ENCODE data around the gene OR13G1.

OR13G1 gene

GRCh38 chr1:247656221-247656875 lies 23.2 kb downstream of the OR13G1 start:
- TF ChIP-seq ISL1 (CRISPR knock-in tag; IDR thresholded peaks at IDR 0.05): no peak
- TF ChIP-seq GLIS3 (CRISPR knock-in tag; IDR thresholded peaks at IDR 0.05): no peak
- no peak for TF ChIP-seq ZNF70 (CRISPR knock-in tag; IDR thresholded peaks at IDR 0.05)
- TF ChIP-seq ZC3H10 (CRISPR knock-in tag; IDR thresholded peaks at IDR 0.05): no peak
- TF ChIP-seq ZNF8 (CRISPR knock-in tag; IDR thresholded peaks at IDR 0.05): no peak
- TF ChIP-seq, protein P1, sequence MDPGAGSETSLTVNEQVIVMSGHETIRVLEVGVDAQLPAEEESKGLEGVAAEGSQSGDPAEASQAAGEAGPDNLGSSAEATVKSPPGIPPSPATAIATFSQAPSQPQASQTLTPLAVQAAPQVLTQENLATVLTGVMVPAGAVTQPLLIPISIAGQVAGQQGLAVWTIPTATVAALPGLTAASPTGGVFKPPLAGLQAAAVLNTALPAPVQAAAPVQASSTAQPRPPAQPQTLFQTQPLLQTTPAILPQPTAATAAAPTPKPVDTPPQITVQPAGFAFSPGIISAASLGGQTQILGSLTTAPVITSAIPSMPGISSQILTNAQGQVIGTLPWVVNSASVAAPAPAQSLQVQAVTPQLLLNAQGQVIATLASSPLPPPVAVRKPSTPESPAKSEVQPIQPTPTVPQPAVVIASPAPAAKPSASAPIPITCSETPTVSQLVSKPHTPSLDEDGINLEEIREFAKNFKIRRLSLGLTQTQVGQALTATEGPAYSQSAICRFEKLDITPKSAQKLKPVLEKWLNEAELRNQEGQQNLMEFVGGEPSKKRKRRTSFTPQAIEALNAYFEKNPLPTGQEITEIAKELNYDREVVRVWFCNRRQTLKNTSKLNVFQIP (CRISPR knock-in tag; IDR thresholded peaks at IDR 0.05; ENCODE audit: borderline replicate concordance, low read depth): no peak
- TF ChIP-seq ARNTL (CRISPR knock-in tag; IDR thresholded peaks at IDR 0.05; ENCODE audit: borderline replicate concordance, low read depth): no peak
- TF ChIP-seq, protein P2, sequence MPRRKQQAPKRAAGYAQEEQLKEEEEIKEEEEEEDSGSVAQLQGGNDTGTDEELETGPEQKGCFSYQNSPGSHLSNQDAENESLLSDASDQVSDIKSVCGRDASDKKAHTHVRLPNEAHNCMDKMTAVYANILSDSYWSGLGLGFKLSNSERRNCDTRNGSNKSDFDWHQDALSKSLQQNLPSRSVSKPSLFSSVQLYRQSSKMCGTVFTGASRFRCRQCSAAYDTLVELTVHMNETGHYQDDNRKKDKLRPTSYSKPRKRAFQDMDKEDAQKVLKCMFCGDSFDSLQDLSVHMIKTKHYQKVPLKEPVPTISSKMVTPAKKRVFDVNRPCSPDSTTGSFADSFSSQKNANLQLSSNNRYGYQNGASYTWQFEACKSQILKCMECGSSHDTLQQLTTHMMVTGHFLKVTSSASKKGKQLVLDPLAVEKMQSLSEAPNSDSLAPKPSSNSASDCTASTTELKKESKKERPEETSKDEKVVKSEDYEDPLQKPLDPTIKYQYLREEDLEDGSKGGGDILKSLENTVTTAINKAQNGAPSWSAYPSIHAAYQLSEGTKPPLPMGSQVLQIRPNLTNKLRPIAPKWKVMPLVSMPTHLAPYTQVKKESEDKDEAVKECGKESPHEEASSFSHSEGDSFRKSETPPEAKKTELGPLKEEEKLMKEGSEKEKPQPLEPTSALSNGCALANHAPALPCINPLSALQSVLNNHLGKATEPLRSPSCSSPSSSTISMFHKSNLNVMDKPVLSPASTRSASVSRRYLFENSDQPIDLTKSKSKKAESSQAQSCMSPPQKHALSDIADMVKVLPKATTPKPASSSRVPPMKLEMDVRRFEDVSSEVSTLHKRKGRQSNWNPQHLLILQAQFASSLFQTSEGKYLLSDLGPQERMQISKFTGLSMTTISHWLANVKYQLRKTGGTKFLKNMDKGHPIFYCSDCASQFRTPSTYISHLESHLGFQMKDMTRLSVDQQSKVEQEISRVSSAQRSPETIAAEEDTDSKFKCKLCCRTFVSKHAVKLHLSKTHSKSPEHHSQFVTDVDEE (CRISPR knock-in tag; IDR thresholded peaks at IDR 0.05): no peak
- TF ChIP-seq ZNF565 (CRISPR knock-in tag; conservative IDR thresholded peaks at IDR 0.05; ENCODE audit: low read depth): no peak
- no peak for TF ChIP-seq PATZ1 (CRISPR knock-in tag; IDR thresholded peaks at IDR 0.05; ENCODE audit: borderline replicate concordance)
- TF ChIP-seq CSDC2 (CRISPR knock-in tag; IDR thresholded peaks at IDR 0.05): no peak
- TF ChIP-seq OSR1 (CRISPR knock-in tag; IDR thresholded peaks at IDR 0.05): no peak
- TF ChIP-seq SNAI2 (CRISPR knock-in tag; IDR thresholded peaks at IDR 0.05): no peak
- TF ChIP-seq CSRNP3 (CRISPR knock-in tag; IDR thresholded peaks at IDR 0.05): no peak
- TF ChIP-seq TCF4 (CRISPR knock-in tag; IDR thresholded peaks at IDR 0.05; ENCODE audit: borderline replicate concordance): no peak
- no peak for ATAC-seq

DNA sequence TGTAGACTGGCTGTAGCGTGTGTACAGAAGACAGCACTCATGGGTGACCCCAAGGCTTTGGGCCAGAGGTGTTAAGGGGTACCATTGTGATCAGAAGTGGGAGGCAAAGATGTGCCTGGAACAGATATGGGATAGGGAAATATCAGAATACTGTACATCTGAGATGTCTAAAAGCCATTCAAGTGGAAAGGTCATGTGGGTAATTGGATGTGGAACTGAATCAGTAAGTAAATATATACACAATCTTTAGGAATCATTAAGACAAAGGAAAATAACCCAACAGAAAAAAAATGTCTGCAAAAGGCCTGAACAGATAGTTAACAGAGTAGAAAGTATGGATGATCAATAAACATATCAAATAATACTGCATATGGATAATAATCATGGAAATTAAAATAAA lies 26.5 kb downstream of the OR13G1 start:
- ATAC-seq: no peak
- no peak for TF ChIP-seq ISL1 (CRISPR knock-in tag; IDR thresholded peaks at IDR 0.05)
- no peak for TF ChIP-seq ZNF70 (CRISPR knock-in tag; IDR thresholded peaks at IDR 0.05)
- no peak for TF ChIP-seq BACH2 (CRISPR knock-in tag; IDR thresholded peaks at IDR 0.05; ENCODE audit: borderline replicate concordance)
- no peak for TF ChIP-seq PPARA (CRISPR knock-in tag; IDR thresholded peaks at IDR 0.05; ENCODE audit: borderline replicate concordance)
- TF ChIP-seq CSRNP3 (CRISPR knock-in tag; IDR thresholded peaks at IDR 0.05): no peak
- TF ChIP-seq, protein P1 (CRISPR knock-in tag; IDR thresholded peaks at IDR 0.05; ENCODE audit: borderline replicate concordance, low read depth): no peak
- no peak for TF ChIP-seq CSDC2 (CRISPR knock-in tag; IDR thresholded peaks at IDR 0.05)
- TF ChIP-seq PATZ1 (CRISPR knock-in tag; IDR thresholded peaks at IDR 0.05; ENCODE audit: borderline replicate concordance): no peak
- no peak for TF ChIP-seq SNAI2 (CRISPR knock-in tag; IDR thresholded peaks at IDR 0.05)
- no peak for TF ChIP-seq ARNTL (CRISPR knock-in tag; IDR thresholded peaks at IDR 0.05; ENCODE audit: borderline replicate concordance, low read depth)
- no peak for TF ChIP-seq ZFP30 (CRISPR knock-in tag; IDR thresholded peaks at IDR 0.05)
- TF ChIP-seq ZNF8 (CRISPR knock-in tag; IDR thresholded peaks at IDR 0.05): no peak
- no peak for TF ChIP-seq ZNF565 (CRISPR knock-in tag; conservative IDR thresholded peaks at IDR 0.05; ENCODE audit: low read depth)
- no peak for TF ChIP-seq ZC3H10 (CRISPR knock-in tag; IDR thresholded peaks at IDR 0.05)
- TF ChIP-seq ESRRG (CRISPR knock-in tag; IDR thresholded peaks at IDR 0.05): no peak
- no peak for TF ChIP-seq RARB (CRISPR knock-in tag; IDR thresholded peaks at IDR 0.05)
- no peak for TF ChIP-seq ZFP3 (CRISPR knock-in tag; IDR thresholded peaks at IDR 0.05)
- no peak for TF ChIP-seq TCF4 (CRISPR knock-in tag; IDR thresholded peaks at IDR 0.05; ENCODE audit: borderline replicate concordance)
- no peak for TF ChIP-seq TOX (CRISPR knock-in tag; IDR thresholded peaks at IDR 0.05; ENCODE audit: borderline replicate concordance)
